Mesendoderm (in vitro differentiated cells): ENCODE results near the gene CDK6. TPM values are rescaled to one million over a fixed set of nuclear protein-coding genes. Genes with fewer than 3 reads are reported as not detected.

Source experiments
- DNase-seq: peaks from one replicate; pipeline ENCODE4 v3.0.0; 2013
- H2AK5ac ChIP-seq: 2 replicates; pipeline ENCODE4 v1.6.1; 2013; ENCODE audit warnings: low read length, inconsistent platforms
- H2BK120ac ChIP-seq: 2 replicates; pipeline ENCODE4 v1.6.1; 2013; ENCODE audit warnings: low read depth, mild to moderate bottlenecking, low read length, moderate library complexity, mixed read lengths
- H2BK15ac ChIP-seq: replicated peaks from 2 replicates; pipeline ENCODE4 v1.6.1; 2013; ENCODE audit warnings: low read depth, mild to moderate bottlenecking, moderate library complexity
- H2BK5ac ChIP-seq: 2 replicates; pipeline ENCODE4 v1.6.1; 2013; ENCODE audit warnings: low read length, inconsistent platforms
- H3K18ac ChIP-seq: 2 replicates; pipeline ENCODE4 v1.6.1; 2013; ENCODE audit warnings: mild to moderate bottlenecking, low read length, mixed read lengths
- H3K23ac ChIP-seq: one replicate; pipeline ENCODE4 v1.6.1; 2013; ENCODE audit warnings: low read length
- H3K27ac ChIP-seq: 2 replicates; pipeline ENCODE4 v1.5.1; 2013; ENCODE audit warnings: low read depth, mild to moderate bottlenecking, inconsistent platforms, low read length, moderate library complexity
- H3K27me3 ChIP-seq: 2 replicates; pipeline ENCODE4 v1.6.1; 2013; ENCODE audit warnings: low read length, control low read depth, mild to moderate bottlenecking, inconsistent platforms; ENCODE audit not compliant: insufficient read depth, poor library complexity
- H3K36me3 ChIP-seq: 2 replicates; pipeline ENCODE4 v1.6.1; 2013; ENCODE audit warnings: low read length, inconsistent platforms; ENCODE audit not compliant: control insufficient read depth, insufficient read depth
- H3K4ac ChIP-seq: one replicate; pipeline ENCODE4 v1.6.1; 2013; ENCODE audit warnings: low read depth, mild to moderate bottlenecking, low read length, moderate library complexity
- H3K4me1 ChIP-seq: 2 replicates; pipeline ENCODE4 v1.6.1; 2013; ENCODE audit warnings: low read depth, low read length, inconsistent platforms; ENCODE audit not compliant: control insufficient read depth
- H3K4me2 ChIP-seq: 2 replicates; pipeline ENCODE4 v1.6.1; 2013; ENCODE audit warnings: low read length
- H3K4me3 ChIP-seq: 2 replicates; pipeline ENCODE4 v1.5.1; 2013; ENCODE audit warnings: mild to moderate bottlenecking, low read length
- H3K56ac ChIP-seq: one replicate; pipeline ENCODE4 v1.6.1; 2013; ENCODE audit warnings: low read length
- H3K79me1 ChIP-seq: 2 replicates; pipeline ENCODE4 v1.6.1; 2013; ENCODE audit warnings: low read length, inconsistent platforms
- H3K79me2 ChIP-seq: 2 replicates; pipeline ENCODE4 v1.6.1; 2013; ENCODE audit warnings: mild to moderate bottlenecking, low read length; ENCODE audit not compliant: control insufficient read depth, insufficient read depth
- H3K9ac ChIP-seq: 2 replicates; pipeline ENCODE4 v1.6.1; 2013; ENCODE audit warnings: low read length, inconsistent platforms
- H4K5ac ChIP-seq: one replicate; pipeline ENCODE4 v1.6.1; 2013; ENCODE audit warnings: low read length
- H4K8ac ChIP-seq: one replicate; pipeline ENCODE4 v1.6.1; 2013; ENCODE audit warnings: low read depth, mild to moderate bottlenecking, control low read depth, low read length, moderate library complexity
- WGBS: extraction: QIAGEN DNeasy Blood & Tissue Kit; methylation state at CpG from one replicate; pipeline ENCODE4 v1.1.7; 2013; ENCODE audit warnings: low lambda C conversion rate, missing lambda C conversion rate; ENCODE audit not compliant: insufficient coverage; ENCODE audit errors: extremely low coverage; 5-methylcytosine and 5-hydroxymethylcytosine counted together
- small RNA-seq: library from polyadenylated mRNA; stranded (forward); fragments of <200 nt; extraction: miRNeasy Mini kit (QIAGEN cat#:217004); gene quantifications from one replicate; pipeline ENCODE3, GENCODE V24; 2013; ENCODE audit not compliant: insufficient read depth

CDK6 gene

GRCh38 chr7:92563345-92563744, 273.0 kb downstream of the CDK6 start:
- Histone ChIP-seq H3K18ac (no peak overlapping the region), H3K4me3 (no peak overlapping the region), H3K27ac (no peak overlapping the region), H3K27me3 (no peaks in the 10 kb centered on the region), H4K5ac (no peak overlapping the region), H3K9ac (no peak overlapping the region), H3K23ac (no peak overlapping the region), H3K56ac (no peak overlapping the region), H3K36me3 (no peaks in the 10 kb centered on the region), H3K4me1 (no peaks in the 10 kb centered on the region), H4K8ac (no peak overlapping the region), H2AK5ac (no peak overlapping the region), H2BK15ac (no peak overlapping the region), H2BK120ac (no peak overlapping the region), H3K4me2 (no peak overlapping the region), H3K79me1 (no peaks in the 10 kb centered on the region), H3K4ac (no peak overlapping the region), H3K79me2 (no peaks in the 10 kb centered on the region), H2BK5ac (no peak overlapping the region)
- peak; percentile 69 for DNase-seq
- no CpG with 5 or more reads among the region's 2 CpGs for WGBS

- Histone ChIP-seq H3K27me3 (no peaks in the 10 kb centered on the region), H4K8ac (no peak overlapping the region), H3K18ac (no peak overlapping the region), H3K4ac (no peak overlapping the region), H3K56ac (no peak overlapping the region), H3K79me1 (no peaks in the 10 kb centered on the region), H3K27ac (no peak overlapping the region), H2BK120ac (no peak overlapping the region), H2AK5ac (no peak overlapping the region), H3K9ac (no peak overlapping the region), H3K79me2 (no peaks in the 10 kb centered on the region), H3K36me3 (no peaks in the 10 kb centered on the region), H2BK5ac (no peak overlapping the region), H3K4me2 (no peak overlapping the region), H3K23ac (no peak overlapping the region), H4K5ac (no peak overlapping the region), H3K4me3 (no peak overlapping the region), H2BK15ac (no peak overlapping the region), H3K4me1 (no peaks in the 10 kb centered on the region)
- no peak for DNase-seq
These were observed 275.8 kb downstream of the CDK6 start for GRCh38 chr7:92560602-92561001.

GRCh38 chr7:92557808-92558362, 278.5 kb downstream of the CDK6 start:
- Histone ChIP-seq H3K18ac (no peak overlapping the region), H3K9ac (no peak overlapping the region), H3K27me3 (no peaks in the 10 kb centered on the region), H2BK120ac (no peak overlapping the region), H3K4me1 (no peaks in the 10 kb centered on the region), H3K79me2 (no peaks in the 10 kb centered on the region), H3K4me3 (no peak overlapping the region), H3K56ac (no peak overlapping the region), H4K8ac (no peak overlapping the region), H2BK5ac (no peak overlapping the region), H2AK5ac (no peak overlapping the region), H3K79me1 (no peaks in the 10 kb centered on the region), H3K4ac (no peak overlapping the region), H4K5ac (no peak overlapping the region), H3K36me3 (no peaks in the 10 kb centered on the region), H3K4me2 (no peak overlapping the region), H3K27ac (no peak overlapping the region), H3K23ac (no peak overlapping the region), H2BK15ac (no peak overlapping the region)
- WGBS, result no CpG with 5 or more reads among the region's 7 CpGs
- no peak for DNase-seq

- Histone ChIP-seq H4K8ac (no peak overlapping the region), H3K9ac (no peak overlapping the region), H3K79me1 (no peaks in the 10 kb centered on the region), H3K79me2 (no peaks in the 10 kb centered on the region), H3K4ac (no peak overlapping the region), H2AK5ac (no peak overlapping the region), H3K36me3 (no peaks in the 10 kb centered on the region), H3K23ac (no peak overlapping the region), H3K56ac (no peak overlapping the region), H3K4me1 (no peaks in the 10 kb centered on the region), H2BK120ac (no peak overlapping the region), H2BK5ac (no peak overlapping the region), H2BK15ac (no peak overlapping the region), H3K18ac (no peak overlapping the region), H3K4me3 (no peak overlapping the region), H3K27me3 (no peaks in the 10 kb centered on the region), H3K4me2 (no peak overlapping the region), H4K5ac (no peak overlapping the region), H3K27ac (no peak overlapping the region)
- WGBS, result no CpG with 5 or more reads among the region's 2 CpGs
- no peak for DNase-seq
These were observed 279.1 kb downstream of the CDK6 start for GRCh38 chr7:92557249-92557648.

Small RNA genes within 50 kb of the gene (small RNA-seq; reads per million reads assigned to genes)
- gene RNU6-10P, result not detected
